ENCODE data around the gene KRTAP9-3. TPM values are rescaled to one million over a fixed set of nuclear protein-coding genes. Genes with fewer than 3 reads are reported as not detected.
"Not testable (repeated sequence)": the region's sequence is repeated elsewhere in the genome, so short reads cannot be mapped to it uniquely, and the experiment has no call there.

KRTAP9-3 gene
- total RNA-seq = not detected
- long read RNA-seq = 0 reads

GRCh38 chr17:41232399-41233105, at the start of gene KRTAP9-3:
TSS of gene KRTAP9-3 (plus strand) at chr17:41232449. CDS start at chr17:41232502, 53 bp downstream.
- DNase-seq; intact Hi-C loops (cut with DNase I, micrococcal nuclease); ATAC-seq: not testable (repeated sequence)

- intact Hi-C loops (cut with DNase I, micrococcal nuclease) = no loop called here
- ATAC-seq (no peak), DNase-seq (no peak)
Measured at GRCh38 chr17:41184480-41184961, 47.7 kb upstream of the KRTAP9-3 start, which contains the start of gene KRTAP4-1. TSS of gene KRTAP4-1 (minus strand) at chr17:41184911. CDS start at chr17:41184854, 57 bp downstream.

- ATAC-seq = no peak
- intact Hi-C loops (cut with DNase I, micrococcal nuclease) = no loop called here
- DNase-seq = no peak
Measured at GRCh38 chr17:41185001-41185400, 47.2 kb upstream of the KRTAP9-3 start.

GRCh38 chr17:41186872-41187271, 45.4 kb upstream of the KRTAP9-3 start:
- DNase-seq (no peak), ATAC-seq (no peak)
- intact Hi-C loops (cut with DNase I, micrococcal nuclease) = no loop called here

- intact Hi-C loops (cut with DNase I, micrococcal nuclease); DNase-seq; ATAC-seq: not testable (repeated sequence)
Measured at GRCh38 chr17:41189837-41190318, 42.4 kb upstream of the KRTAP9-3 start, which contains the start of gene KRTAP9-1. TSS of gene KRTAP9-1 (plus strand) at chr17:41189887. CDS start at chr17:41189887, 0 bp downstream.

GRCh38 chr17:41190328-41190727, 41.9 kb upstream of the KRTAP9-3 start:
- DNase-seq (no peak), ATAC-seq (no peak)
- intact Hi-C loops (cut with DNase I, micrococcal nuclease) = no loop called here

GRCh38 chr17:41196068-41196467, 36.2 kb upstream of the KRTAP9-3 start:
- DNase-seq (no peak), ATAC-seq (no peak)
- intact Hi-C loops (cut with DNase I, micrococcal nuclease) = no loop called here

GRCh38 chr17:41199421-41200078, 32.7 kb upstream of the KRTAP9-3 start:
- intact Hi-C loops (cut with DNase I, micrococcal nuclease) = no loop called here
- peak; percentile 95 for ATAC-seq
- DNase-seq = no peak

GRCh38 chr17:41211845-41212466, 20.3 kb upstream of the KRTAP9-3 start:
- intact Hi-C loops (cut with DNase I, micrococcal nuclease) = no loop called here
- peak in 1 of 2 donors; percentile 27 for DNase-seq
- peak; percentile 92 for ATAC-seq

- ATAC-seq (peak; percentile 45), DNase-seq (no peak)
- intact Hi-C loops (cut with DNase I, micrococcal nuclease) = no loop called here
Measured at GRCh38 chr17:41212524-41213169, 19.6 kb upstream of the KRTAP9-3 start.

GRCh38 chr17:41215681-41216080, 16.6 kb upstream of the KRTAP9-3 start:
- ATAC-seq = no peak
- intact Hi-C loops (cut with DNase I, micrococcal nuclease) = no loop called here
- no peak for DNase-seq

- ATAC-seq (no peak), DNase-seq (no peak)
- intact Hi-C loops (cut with DNase I, micrococcal nuclease) = no loop called here
Measured at GRCh38 chr17:41223821-41224220, 8.4 kb upstream of the KRTAP9-3 start.

- intact Hi-C loops (cut with DNase I, micrococcal nuclease) = no loop called here
Measured at GRCh38 chr17:41226051-41226450, 6.2 kb upstream of the KRTAP9-3 start.

GRCh38 chr17:41226598-41227095, 5.6 kb upstream of the KRTAP9-3 start, which contains the start of gene KRTAP9-2:
TSS of gene KRTAP9-2 (plus strand) at chr17:41226648. CDS start at chr17:41226655, 7 bp downstream.
- intact Hi-C loops (cut with DNase I, micrococcal nuclease) = not testable (repeated sequence)

More at GRCh38 chr17:41226051-41226450, 6.2 kb upstream of the KRTAP9-3 start:
- ATAC-seq (no peak), DNase-seq (no peak)

GRCh38 chr17:41230094-41230493, 2.2 kb upstream of the KRTAP9-3 start:
- intact Hi-C loops (cut with DNase I, micrococcal nuclease) = no loop called here
- no peak for ATAC-seq

More at GRCh38 chr17:41226598-41227095, 5.6 kb upstream of the KRTAP9-3 start, which contains the start of gene KRTAP9-2:
- not testable (repeated sequence) for ATAC-seq, DNase-seq

GRCh38 chr17:41231731-41232130, 518 bp upstream of the KRTAP9-3 start:
- intact Hi-C loops (cut with DNase I, micrococcal nuclease) = no loop called here
- ATAC-seq = no peak
- no peak for DNase-seq

More at GRCh38 chr17:41230094-41230493, 2.2 kb upstream of the KRTAP9-3 start:
- DNase-seq = no peak

GRCh38 chr17:41237116-41237515, 4.9 kb downstream of the KRTAP9-3 start:
- DNase-seq; ATAC-seq; intact Hi-C loops (cut with DNase I, micrococcal nuclease): not testable (repeated sequence)

GRCh38 chr17:41237949-41238437, 5.7 kb downstream of the KRTAP9-3 start, which contains the start of gene KRTAP9-8:
TSS of gene KRTAP9-8 (plus strand) at chr17:41237999. CDS start at chr17:41238052, 53 bp downstream.
- ATAC-seq; DNase-seq; intact Hi-C loops (cut with DNase I, micrococcal nuclease): not testable (repeated sequence)
